NCI-H2107 (cell line): ENCODE measurements around the gene FAM193A.
"Not testable (repeated sequence)": the region's sequence is repeated elsewhere in the genome, so short reads cannot be mapped to it uniquely, and the experiment has no call there.

Experiments used
- DNase-seq: peaks from one replicate; lab custom pipeline; 2025; lab: John Stamatoyannopoulos, UW

The FAM193A gene

GRCh38 chr4:2691313-2691712 is 154.9 kb downstream of the FAM193A start:
- DNase-seq, result no peak

DNA sequence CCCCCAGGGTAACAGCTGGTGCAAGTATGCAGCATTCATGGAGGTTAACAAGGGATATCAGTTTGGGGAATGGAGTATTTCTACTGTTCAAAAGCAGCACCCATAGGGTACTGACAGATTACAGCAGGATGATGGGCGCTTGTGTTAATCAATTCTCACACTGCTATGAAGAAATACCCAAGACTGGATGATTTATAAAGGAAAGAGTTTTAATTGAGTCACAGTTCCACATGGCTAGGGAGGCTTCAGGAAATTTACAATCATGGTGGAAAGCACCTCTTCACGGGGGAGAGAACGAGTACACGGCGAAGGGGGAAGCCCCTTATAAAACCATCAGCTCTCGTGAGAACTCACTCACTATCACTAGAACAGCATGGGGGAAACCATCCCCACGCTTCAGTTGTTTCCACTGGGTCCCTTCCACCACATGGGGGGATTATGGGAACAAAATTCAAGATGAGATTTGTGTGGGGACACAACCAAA is 155.5 kb downstream of the FAM193A start:
- DNase-seq, result no peak

GRCh38 chr4:2694691-2695090 is 158.2 kb downstream of the FAM193A start:
- no peak for DNase-seq

DNA sequence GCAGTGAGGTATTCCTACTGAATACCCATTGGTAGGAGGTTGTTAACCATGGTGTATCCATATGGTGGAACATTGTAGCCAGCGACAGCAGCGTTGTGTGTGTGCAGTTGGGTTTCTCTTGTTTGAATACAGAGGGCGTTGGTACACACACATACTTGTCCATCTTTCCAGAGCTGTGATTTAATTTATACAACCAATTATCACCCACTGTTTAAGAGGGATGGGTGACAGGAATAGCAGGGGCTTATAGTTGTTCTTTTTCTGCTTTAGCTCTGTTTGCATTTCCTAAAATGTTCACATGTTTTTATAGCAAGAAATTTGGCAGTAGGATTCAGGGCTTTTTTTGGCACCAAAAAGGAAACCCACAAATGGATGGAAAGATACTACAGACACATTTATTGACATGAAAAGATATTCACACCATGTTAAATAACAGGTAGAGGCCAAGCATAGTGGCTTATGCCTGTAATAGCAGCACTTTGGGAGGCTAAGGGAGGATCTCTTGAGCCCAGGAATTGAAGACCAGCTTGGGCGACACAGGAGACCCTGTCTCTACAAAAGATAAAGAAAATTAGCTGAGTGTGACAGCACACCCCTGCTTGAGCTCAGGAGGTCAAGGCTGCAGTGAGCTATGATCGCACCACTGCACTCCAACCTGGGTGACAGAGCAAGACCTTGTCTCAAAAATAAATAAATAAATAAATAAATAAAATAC is 159.1 kb downstream of the FAM193A start:
- no peak for DNase-seq

DNA sequence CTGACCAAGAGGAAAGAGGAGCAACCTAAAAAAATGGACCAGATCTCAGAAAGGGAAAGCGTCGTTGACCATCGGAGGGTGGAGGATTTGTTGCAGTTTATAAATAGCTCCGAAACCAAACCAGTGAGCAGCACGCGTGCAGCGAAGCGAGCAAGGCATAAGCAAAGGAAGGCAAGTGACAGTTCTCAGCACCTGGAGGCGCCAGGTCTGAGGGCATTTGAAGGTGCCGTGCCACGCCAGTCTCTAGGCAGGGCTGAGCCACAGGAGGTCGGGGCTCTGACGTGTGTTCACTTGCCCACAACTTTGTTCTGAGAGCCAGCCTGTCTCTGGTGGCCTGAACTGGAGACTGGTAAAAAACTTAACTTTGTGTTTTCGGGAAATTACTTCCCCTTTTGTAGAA is 160.0 kb downstream of the FAM193A start:
- no peak for DNase-seq

DNA sequence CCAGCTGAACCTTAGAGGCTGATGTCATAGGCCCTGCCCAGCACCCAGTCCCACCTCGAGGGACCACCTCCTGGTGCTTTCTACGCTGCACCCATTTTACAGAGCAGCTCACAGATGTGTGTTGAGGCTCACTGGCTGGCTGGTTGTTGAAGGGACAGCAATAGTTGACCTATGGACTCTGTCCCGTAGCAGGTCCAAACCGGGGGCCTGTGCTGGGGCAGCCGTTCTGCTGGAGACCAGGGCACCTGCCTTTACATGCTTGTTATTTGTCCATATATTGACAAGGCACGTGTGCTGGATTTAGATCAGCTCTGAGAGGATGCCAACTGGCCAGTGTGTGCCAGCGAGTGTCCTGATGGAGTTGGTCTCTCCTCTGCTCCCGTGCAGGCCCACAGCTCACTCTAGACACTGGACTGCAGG is 161.6 kb downstream of the FAM193A start:
- DNase-seq, result no peak

- DNase-seq, result no peak
Measured at GRCh38 chr4:2698504-2698903, 162.1 kb downstream of the FAM193A start.

GRCh38 chr4:2698951-2699505 is 162.6 kb downstream of the FAM193A start:
- no peak for DNase-seq

GRCh38 chr4:2699534-2699933 is 163.1 kb downstream of the FAM193A start:
- DNase-seq, result no peak

DNA sequence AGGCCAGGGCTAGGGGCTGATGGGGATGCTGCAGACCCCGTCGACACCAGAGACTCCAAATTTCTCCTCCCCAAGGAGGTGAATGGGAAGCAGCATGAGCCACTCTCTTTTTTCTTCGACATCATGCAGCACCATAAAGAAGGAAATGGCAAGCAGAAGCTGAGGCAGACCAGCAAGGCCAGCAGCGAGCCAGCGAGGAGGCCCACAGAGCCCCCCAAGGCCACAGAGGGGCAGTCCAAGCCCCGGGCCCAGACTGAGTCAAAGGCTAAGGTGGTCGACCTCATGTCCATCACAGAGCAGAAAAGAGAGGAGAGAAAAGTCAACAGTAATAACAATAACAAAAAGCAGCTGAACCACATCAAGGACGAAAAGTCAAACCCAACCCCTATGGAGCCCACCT is 163.6 kb downstream of the FAM193A start:
- no peak for DNase-seq

DNA sequence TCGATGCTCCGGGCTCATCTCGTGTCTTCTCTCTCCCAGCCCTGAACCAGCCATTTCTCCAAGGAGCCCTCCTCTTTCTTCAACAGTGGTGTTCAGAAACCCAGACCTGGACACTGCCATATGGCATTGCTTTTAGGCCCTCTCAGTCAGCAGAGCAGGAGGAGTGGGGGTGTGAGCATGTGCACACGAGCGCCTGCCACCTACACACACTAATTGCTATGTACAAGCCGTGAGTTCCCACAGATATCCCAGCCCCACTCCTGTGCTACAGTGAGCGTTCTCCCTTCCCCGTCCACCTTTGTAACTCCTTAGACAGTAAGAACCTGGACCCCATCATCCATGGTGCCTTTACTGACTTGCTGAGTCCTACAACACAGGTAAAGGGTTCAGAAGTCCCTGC is 165.9 kb downstream of the FAM193A start:
- DNase-seq, result no peak

- no peak for DNase-seq
Measured at GRCh38 chr4:2702770-2703169, 166.3 kb downstream of the FAM193A start.

DNA sequence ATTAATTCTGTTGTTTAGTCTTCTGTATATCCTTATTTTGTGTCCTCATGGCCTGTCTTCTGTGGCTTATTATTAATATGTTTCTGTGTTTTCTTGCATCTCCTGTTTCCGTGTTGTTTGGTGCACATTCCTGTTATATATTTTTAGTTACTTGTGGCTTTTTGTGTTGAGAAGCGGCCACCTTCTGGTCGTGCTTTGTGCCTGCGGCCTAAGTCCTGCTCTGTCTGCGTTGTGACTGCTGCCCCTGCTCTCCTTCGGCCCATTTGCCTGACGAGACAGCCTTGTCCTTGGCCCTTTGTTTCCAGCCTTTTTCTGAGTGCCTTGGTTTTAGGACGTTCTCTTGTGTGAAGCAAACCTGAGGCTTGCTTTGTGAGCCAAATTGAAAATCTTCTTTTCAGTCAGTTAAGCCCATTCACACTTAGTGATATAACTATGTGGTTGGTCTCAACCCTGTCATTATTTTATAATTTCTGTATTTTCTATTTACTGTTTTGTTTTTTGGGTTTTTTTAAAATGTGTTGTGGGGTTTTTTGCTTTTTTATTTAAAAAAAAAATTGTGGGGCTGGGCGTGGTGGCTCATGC is 175.9 kb downstream of the FAM193A start:
- DNase-seq, result no peak

- DNase-seq, result no peak
Measured at GRCh38 chr4:2713337-2713736, 176.9 kb downstream of the FAM193A start.

- peak; percentile 33 for DNase-seq
Measured at GRCh38 chr4:2714061-2714770, 177.8 kb downstream of the FAM193A start.

DNA sequence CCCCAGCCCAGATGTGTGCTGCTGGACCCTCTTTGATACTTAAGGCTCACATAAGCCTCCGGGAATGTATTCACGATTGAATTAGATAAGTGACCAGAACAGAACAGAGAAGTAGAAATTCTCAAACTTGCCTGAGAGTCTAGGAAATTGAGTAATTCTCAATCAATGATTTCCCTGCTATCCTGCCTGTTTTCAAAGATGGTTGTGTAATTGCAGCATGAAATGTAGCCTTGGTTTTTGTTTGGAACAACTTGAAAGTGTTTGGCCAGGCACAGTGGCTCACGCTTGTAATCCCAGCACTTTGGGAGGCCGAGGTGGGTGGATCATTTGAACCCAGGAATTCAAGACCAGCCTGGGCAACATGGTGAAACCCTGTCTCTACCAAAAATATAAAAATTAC is 178.5 kb downstream of the FAM193A start:
- no peak for DNase-seq

DNA sequence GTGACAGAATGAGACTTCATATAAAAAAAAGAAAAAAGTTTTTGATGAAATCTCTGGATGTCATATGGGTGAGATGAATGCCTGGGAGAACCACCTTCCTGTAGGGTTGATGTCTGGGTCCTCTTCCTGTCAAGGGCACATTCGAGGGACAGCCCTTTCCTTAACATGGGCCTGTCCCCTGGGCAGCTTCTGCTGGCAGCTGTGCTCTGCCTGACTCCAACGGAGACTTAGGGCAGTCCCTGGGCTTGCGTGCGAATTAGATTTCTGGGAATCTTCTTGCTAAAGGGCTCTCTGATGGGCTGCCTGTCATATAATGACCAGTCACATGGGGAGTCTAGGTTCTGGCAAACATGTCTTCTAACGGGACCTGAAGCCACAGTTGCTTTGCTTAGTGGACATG is 179.0 kb downstream of the FAM193A start:
- no peak for DNase-seq

DNA sequence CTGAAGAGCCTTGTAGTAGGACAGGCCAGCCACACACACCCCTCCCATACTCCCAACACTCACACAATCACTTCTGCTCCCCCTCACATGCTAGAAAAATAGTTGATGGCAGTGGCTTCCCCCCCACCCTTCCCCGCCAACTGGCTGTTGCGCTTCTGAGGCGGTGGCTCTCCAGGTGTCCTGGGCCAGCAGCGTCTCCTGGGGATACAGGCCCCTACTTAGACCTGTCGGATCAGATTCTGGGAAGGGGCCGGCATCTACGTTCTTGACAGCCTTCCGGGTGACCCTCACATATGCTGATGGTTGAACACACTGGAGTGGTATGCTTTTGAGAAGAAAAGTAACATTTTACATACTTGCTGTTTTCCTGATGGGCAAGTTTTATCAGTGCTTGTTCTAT is 179.8 kb downstream of the FAM193A start:
- no peak for DNase-seq

DNA sequence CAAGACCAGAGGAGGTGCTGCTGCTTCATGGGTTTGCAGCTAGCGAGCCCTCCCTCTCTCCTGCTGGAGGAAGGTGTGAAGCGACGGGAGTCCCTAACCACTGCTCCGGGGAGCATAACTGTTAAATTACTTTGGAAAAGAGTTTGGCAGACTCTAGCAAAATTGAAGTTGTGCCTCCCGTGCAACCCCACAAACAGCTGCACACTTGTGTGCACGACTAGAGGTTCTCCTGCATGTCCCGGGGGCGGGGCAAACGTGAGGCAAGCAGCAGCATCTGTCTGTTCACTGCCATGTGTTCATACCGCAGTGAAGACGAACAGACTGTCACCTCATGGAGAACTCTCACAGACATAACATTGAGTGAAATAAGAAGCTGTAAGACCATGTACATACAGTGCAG is 185.1 kb downstream of the FAM193A start:
- no peak for DNase-seq

DNA sequence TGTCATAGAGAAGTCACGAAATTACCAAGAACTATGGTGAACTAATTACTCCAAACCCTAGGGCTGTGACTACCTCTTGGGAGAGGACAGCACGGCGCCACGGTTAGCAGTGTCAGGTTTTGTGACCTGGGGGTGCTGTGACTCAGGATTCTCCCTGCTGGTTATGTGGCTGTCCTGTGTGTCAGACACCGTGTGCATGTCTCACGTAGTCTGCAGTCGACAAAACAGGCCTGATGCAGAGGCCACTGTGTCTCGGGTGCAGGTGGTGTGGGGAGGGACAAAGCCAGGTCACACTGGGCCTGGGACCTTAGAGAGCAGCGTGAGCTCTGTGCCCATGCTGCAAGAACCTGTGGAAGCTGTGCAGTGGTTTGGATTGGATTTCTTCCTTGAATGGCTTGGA is 185.6 kb downstream of the FAM193A start:
- DNase-seq, result no peak

- DNase-seq, result no peak
Measured at GRCh38 chr4:2723751-2724150, 187.3 kb downstream of the FAM193A start.

DNA sequence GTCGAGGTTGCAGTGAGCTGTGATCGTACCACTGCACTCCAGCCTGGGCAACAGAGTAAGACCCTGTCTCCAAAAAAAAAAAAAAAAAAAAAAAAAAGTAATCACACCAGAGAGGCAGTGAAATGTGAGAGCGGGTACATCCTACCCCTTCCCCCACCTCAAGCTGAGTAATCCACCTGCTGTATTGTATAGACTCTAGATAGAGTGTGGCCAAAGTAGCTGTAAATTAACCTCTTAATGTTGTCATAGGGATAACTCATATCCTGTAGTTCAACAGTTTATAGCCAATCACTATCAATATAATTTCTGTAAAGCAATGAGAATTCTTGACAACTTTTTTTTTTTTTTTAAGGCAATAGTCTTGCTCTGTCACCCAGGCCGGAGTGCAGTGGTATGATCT is 188.9 kb downstream of the FAM193A start:
- DNase-seq, result no peak

DNA sequence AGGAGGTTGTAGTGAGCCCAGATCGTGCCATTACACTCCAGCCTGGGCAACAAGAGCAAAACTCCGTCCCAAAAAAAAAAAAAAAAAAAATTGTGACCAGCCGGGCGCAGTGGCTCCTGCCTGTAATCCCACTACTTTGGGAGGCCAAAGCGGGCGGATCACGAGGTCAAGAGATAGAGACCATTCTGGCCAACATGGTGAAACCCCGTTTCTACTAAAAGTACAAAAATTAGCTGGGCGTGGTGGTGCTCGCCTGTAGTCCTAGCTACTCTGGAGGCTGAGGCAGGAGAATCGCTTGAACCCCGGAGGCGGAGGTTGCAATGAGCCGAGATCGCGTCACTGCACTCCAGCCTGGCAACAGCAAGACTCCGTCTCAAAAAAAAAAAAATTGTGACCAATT is 190.4 kb downstream of the FAM193A start:
- not testable (repeated sequence) for DNase-seq
